Hematopoietic multipotent progenitor cell (in vitro differentiated cells): ENCODE measurements around the gene UBE3D. TPM values are rescaled to one million over a fixed set of nuclear protein-coding genes. Genes with fewer than 3 reads are reported as not detected.

Experiments used
- small RNA-seq: library from RNA; depleted of rRNA; stranded (forward); fragments of <200 nt; gene quantifications from one replicate; pipeline ENCODE3, GENCODE V24; 2012
- total RNA-seq: library from RNA; depleted of rRNA; stranded (reverse); fragments of >200 nt; gene quantifications from one replicate; pipeline ENCODE4 v1.2.3, GENCODE V29; 2012

The UBE3D gene
- total RNA-seq, 1 donor = 4.3 TPM

Small RNA genes within 50 kb of the gene (small RNA-seq; reads per million reads assigned to genes)
- not detected for gene LAP3P1

Other genes with a start within 250 kb of the UBE3D start
- gene DOP1A, start 1.8 kb upstream of the UBE3D start, total RNA-seq = 18.6 TPM
- 8.1 TPM for gene PGM3, start 127.4 kb upstream of the UBE3D start, total RNA-seq
- gene RWDD2A, start 127.5 kb upstream of the UBE3D start, total RNA-seq = 0.81 TPM